Posterior vena cava (tissue), 2 donors: ENCODE results near the gene FAM120A. TPM values are rescaled to one million over a fixed set of nuclear protein-coding genes. Genes with fewer than 3 reads are reported as not detected.

Experiments used
- DNase-seq: peaks from one replicate; pipeline ENCODE4 v3.0.0-alpha.2; 2020; ENCODE audit warnings: low spot score
- intact Hi-C, 2 donors: fragments of 100-400 bp; cut with DNase I; formaldehyde crosslinking; loops; one replicate each; pipeline versions ENCODE4 v1.14.1 to v1.14.2; 2022 to 2023
- total RNA-seq, 2 donors: library from RNA; stranded (reverse); fragmentation: NEBNext Ultra II Directional; extraction: Animal tissue kit (Norgen Biotek cat#: 25700); gene quantifications; one replicate each; pipeline ENCODE4 v1.2.1, GENCODE V29; 2021
- donor health status: DM: yes; HTN: yes; CAD: no.
- donor health status: DM: yes; HTN: yes; CAD: no.

Gene FAM120A
- total RNA-seq, 2 donors from 2014 or later = 94.8 TPM

GRCh38 chr9:93464395-93464794, 12.9 kb downstream of the FAM120A start:
- DNase-seq = no peak
- intact Hi-C loops = loop anchor here in 1 of 2 donors (1.0 kb wide), 1 partner anchor 10 kb away; no protein-coding TSS in a partner anchor

- DNase-seq = no peak
- intact Hi-C loops = loop anchor here in 1 of 2 donors (1.0 kb wide), 1 partner anchor 11 kb away; no protein-coding TSS in a partner anchor
Measured at GRCh38 chr9:93464876-93465275, 13.4 kb downstream of the FAM120A start.

GRCh38 chr9:93465855-93466254, 14.4 kb downstream of the FAM120A start:
- intact Hi-C loops = no loop called here
- no peak for DNase-seq

- DNase-seq = no peak
- intact Hi-C loops = no loop called here
Measured at GRCh38 chr9:93466416-93467061, 15.1 kb downstream of the FAM120A start.

- no peak for DNase-seq
- intact Hi-C loops = no loop called here
Measured at GRCh38 chr9:93467062-93467416, 15.6 kb downstream of the FAM120A start.

- intact Hi-C loops = no loop called here
Measured at GRCh38 chr9:93467462-93467861, 16.0 kb downstream of the FAM120A start.

GRCh38 chr9:93468763-93469456, 17.4 kb downstream of the FAM120A start:
- intact Hi-C loops = no loop called here
- DNase-seq = no peak

More at GRCh38 chr9:93467462-93467861, 16.0 kb downstream of the FAM120A start:
- DNase-seq = no peak

- intact Hi-C loops = no loop called here
Measured at GRCh38 chr9:93470391-93470790, 18.9 kb downstream of the FAM120A start.

GRCh38 chr9:93471124-93471523, 19.6 kb downstream of the FAM120A start:
- DNase-seq = no peak
- intact Hi-C loops = no loop called here

More at GRCh38 chr9:93470391-93470790, 18.9 kb downstream of the FAM120A start:
- no peak for DNase-seq

- DNase-seq = no peak
- intact Hi-C loops = no loop called here
Measured at GRCh38 chr9:93473411-93473810, 21.9 kb downstream of the FAM120A start.

GRCh38 chr9:93475108-93475507, 23.6 kb downstream of the FAM120A start:
- no peak for DNase-seq
- intact Hi-C loops = no loop called here

- intact Hi-C loops = no loop called here
- no peak for DNase-seq
Measured at GRCh38 chr9:93475856-93476255, 24.4 kb downstream of the FAM120A start.

- intact Hi-C loops = no loop called here
- DNase-seq = no peak
Measured at GRCh38 chr9:93476924-93477323, 25.4 kb downstream of the FAM120A start.

GRCh38 chr9:93477397-93477796, 25.9 kb downstream of the FAM120A start:
- DNase-seq = no peak
- intact Hi-C loops = no loop called here

GRCh38 chr9:93479726-93480125, 28.2 kb downstream of the FAM120A start:
- intact Hi-C loops = no loop called here
- no peak for DNase-seq

GRCh38 chr9:93480262-93480661, 28.8 kb downstream of the FAM120A start:
- intact Hi-C loops = no loop called here
- DNase-seq = no peak

GRCh38 chr9:93480728-93481324, 29.3 kb downstream of the FAM120A start:
- intact Hi-C loops = no loop called here
- no peak for DNase-seq

- intact Hi-C loops = no loop called here
- DNase-seq = no peak
Measured at GRCh38 chr9:93483497-93483896, 32.0 kb downstream of the FAM120A start.

- intact Hi-C loops = no loop called here
- no peak for DNase-seq
Measured at GRCh38 chr9:93486268-93486667, 34.8 kb downstream of the FAM120A start.

- intact Hi-C loops = no loop called here
- no peak for DNase-seq
Measured at GRCh38 chr9:93488244-93488643, 36.8 kb downstream of the FAM120A start.
